Measurements from ENCODE around the gene PPP3R2. TPM values are rescaled to one million over a fixed set of nuclear protein-coding genes. Genes with fewer than 3 reads are reported as not detected.

Gene PPP3R2
- total RNA-seq, 2 donors from 2014 or later = not detected

DNA sequence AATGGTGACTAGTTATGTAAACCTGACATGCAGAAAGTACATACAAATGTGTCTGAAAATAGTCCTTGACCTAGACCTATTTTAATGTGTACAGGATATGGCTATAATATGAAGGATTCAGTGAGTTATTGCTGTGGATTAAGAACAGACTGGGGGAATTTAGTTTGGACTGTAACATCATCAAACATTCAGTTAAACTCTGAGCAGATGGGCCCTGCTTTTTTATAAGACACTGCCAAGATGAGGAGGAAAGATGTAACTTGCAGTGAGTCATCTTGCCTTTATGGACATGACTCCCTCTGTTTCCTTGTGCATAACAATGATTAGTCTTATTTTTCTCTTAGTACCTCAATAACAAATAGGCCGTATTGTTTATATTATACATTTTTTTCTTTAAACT is 12.2 kb downstream of the PPP3R2 start:
- H3K36me3 Mint-ChIP-seq (ENCODE audit: low read depth) = no peaks in the 10 kb centered on the region
- no peak overlapping the region for H3K4me3 Mint-ChIP-seq
- H3K27me3 ChIP-seq (ENCODE audit: control insufficient read depth, insufficient read depth, low read length, poor library complexity, severe bottlenecking) = no peaks in the 10 kb centered on the region
- H3K9me3 ChIP-seq (ENCODE audit: control insufficient read depth, low read length) = no peaks in the 10 kb centered on the region
- no peaks in the 10 kb centered on the region for H3K9me3 Mint-ChIP-seq
- DNase-seq = no peak
- H3K27me3 Mint-ChIP-seq (ENCODE audit: insufficient read depth) = no peaks in the 10 kb centered on the region
- 89% methylated on average over 1 of the region's 1 CpG; no CpG with 5 or more reads in 1 of the 2 experiments for WGBS, 2 experiments (ENCODE audit: insufficient coverage in 1 of 2, insufficient read length in 1 of 2)
- no peak overlapping the region for H3K4me3 ChIP-seq (ENCODE audit: low read length)
- peaks cover 5% of the 10 kb centered on the region for H3K4me1 Mint-ChIP-seq
- TF ChIP-seq, protein P1, sequence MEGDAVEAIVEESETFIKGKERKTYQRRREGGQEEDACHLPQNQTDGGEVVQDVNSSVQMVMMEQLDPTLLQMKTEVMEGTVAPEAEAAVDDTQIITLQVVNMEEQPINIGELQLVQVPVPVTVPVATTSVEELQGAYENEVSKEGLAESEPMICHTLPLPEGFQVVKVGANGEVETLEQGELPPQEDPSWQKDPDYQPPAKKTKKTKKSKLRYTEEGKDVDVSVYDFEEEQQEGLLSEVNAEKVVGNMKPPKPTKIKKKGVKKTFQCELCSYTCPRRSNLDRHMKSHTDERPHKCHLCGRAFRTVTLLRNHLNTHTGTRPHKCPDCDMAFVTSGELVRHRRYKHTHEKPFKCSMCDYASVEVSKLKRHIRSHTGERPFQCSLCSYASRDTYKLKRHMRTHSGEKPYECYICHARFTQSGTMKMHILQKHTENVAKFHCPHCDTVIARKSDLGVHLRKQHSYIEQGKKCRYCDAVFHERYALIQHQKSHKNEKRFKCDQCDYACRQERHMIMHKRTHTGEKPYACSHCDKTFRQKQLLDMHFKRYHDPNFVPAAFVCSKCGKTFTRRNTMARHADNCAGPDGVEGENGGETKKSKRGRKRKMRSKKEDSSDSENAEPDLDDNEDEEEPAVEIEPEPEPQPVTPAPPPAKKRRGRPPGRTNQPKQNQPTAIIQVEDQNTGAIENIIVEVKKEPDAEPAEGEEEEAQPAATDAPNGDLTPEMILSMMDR (conservative IDR thresholded peaks at IDR 0.05) = no peak
- H3K9ac ChIP-seq (ENCODE audit: extremely low read depth, low read length, poor library complexity, severe bottlenecking) = no peak overlapping the region
- no peaks in the 10 kb centered on the region for H3K36me3 ChIP-seq (ENCODE audit: control insufficient read depth, insufficient read depth, low read length)
- no peaks in the 10 kb centered on the region for H3K4me1 ChIP-seq (ENCODE audit: control insufficient read depth, insufficient read depth, low read length)
- no peak overlapping the region for H3K27ac Mint-ChIP-seq
- no peak overlapping the region for H3K27ac ChIP-seq (ENCODE audit: low read depth, low read length)

DNA sequence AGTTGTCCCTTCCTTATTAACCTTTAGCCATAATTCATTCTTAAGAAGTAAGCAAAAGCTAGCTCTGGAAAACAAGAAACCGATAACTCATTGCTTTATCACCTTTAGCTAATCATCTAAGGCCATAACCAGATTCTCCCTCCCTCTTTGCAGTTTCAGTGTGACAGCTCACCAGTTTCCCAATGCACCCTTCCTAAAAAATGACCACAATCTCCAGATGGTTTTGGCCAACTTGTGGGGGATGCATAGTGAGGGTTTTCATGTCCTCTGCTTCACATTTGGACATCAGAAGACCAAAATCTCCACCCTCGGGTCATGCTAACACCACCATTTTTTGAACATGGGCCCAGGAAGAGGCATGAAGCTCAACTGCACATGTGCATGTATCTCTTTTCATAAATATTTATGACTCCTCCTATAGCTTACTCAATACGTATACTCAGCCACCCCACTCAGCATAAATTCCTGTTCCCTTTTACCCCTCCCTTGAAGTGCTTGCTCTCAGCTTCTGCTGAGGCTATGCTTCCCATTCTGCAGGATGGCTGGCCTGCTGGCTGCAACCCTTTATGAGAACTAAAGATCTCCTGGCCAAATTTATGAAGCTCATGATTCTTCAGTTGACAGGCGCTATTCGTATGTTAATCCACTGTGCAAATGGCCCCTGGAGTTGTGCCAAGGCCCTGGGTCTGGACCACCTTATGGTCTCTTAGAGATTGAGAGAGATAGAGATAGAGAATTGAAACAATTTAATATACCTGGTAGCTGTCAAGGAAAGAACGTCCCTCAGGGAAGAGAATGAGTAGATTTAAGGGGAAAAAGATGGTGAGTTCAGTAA is 14.8 kb downstream of the PPP3R2 start:
- Mint-ChIP-seq H3K27me3 (ENCODE audit: insufficient read depth) (no peaks in the 10 kb centered on the region), H3K9me3 (no peaks in the 10 kb centered on the region), H3K4me1 (peaks cover 5% of the 10 kb centered on the region), H3K36me3 (ENCODE audit: low read depth) (no peaks in the 10 kb centered on the region), H3K4me3 (no peak overlapping the region), H3K27ac (no peak overlapping the region)
- Histone ChIP-seq H3K27me3 (ENCODE audit: control insufficient read depth, insufficient read depth, low read length, poor library complexity, severe bottlenecking) (no peaks in the 10 kb centered on the region), H3K9ac (ENCODE audit: extremely low read depth, low read length, poor library complexity, severe bottlenecking) (no peak overlapping the region), H3K36me3 (ENCODE audit: control insufficient read depth, insufficient read depth, low read length) (no peaks in the 10 kb centered on the region), H3K4me1 (ENCODE audit: control insufficient read depth, insufficient read depth, low read length) (no peaks in the 10 kb centered on the region), H3K9me3 (ENCODE audit: control insufficient read depth, low read length) (no peaks in the 10 kb centered on the region), H3K4me3 (ENCODE audit: low read length) (no peak overlapping the region), H3K27ac (ENCODE audit: low read depth, low read length) (no peak overlapping the region)
- TF ChIP-seq, protein P1 (conservative IDR thresholded peaks at IDR 0.05) = no peak
- 89 to 97% methylated on average over 6 of the region's 6 CpGs for WGBS, 2 experiments (ENCODE audit: insufficient coverage in 1 of 2, insufficient read length in 1 of 2)
- DNase-seq = no peak

DNA sequence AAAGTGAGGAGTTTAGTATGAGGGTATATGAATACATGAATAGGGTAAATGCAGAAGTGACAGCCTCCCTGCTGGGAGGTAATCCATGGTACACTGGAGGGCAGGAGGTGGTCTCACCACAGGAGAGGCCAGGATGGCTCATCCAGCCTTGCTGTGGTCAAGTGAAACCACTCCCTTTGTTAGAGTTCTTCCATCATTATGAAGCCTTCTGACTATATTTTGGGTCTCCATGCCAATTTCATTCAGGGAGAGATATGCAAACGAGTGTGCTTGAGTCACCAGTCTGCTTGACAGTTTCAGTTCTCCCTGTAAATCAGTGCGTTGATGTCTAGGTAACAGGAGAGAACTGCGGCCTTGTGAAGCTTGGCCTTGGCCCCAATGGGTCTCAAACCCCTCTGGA is 16.4 kb downstream of the PPP3R2 start:
- no peaks in the 10 kb centered on the region for H3K9me3 Mint-ChIP-seq
- H3K27ac Mint-ChIP-seq = no peak overlapping the region
- H3K4me1 Mint-ChIP-seq = peaks cover 5% of the 10 kb centered on the region
- H3K27me3 ChIP-seq (ENCODE audit: control insufficient read depth, insufficient read depth, low read length, poor library complexity, severe bottlenecking) = no peaks in the 10 kb centered on the region
- H3K27me3 Mint-ChIP-seq (ENCODE audit: insufficient read depth) = peaks cover 3% of the 10 kb centered on the region
- peaks cover 1% of the 10 kb centered on the region for H3K36me3 Mint-ChIP-seq (ENCODE audit: low read depth)
- TF ChIP-seq, protein P1 (conservative IDR thresholded peaks at IDR 0.05) = no peak
- no peaks in the 10 kb centered on the region for H3K4me1 ChIP-seq (ENCODE audit: control insufficient read depth, insufficient read depth, low read length)
- H3K4me3 ChIP-seq (ENCODE audit: low read length) = no peak overlapping the region
- no peaks in the 10 kb centered on the region for H3K9me3 ChIP-seq (ENCODE audit: control insufficient read depth, low read length)
- H3K4me3 Mint-ChIP-seq = no peak overlapping the region
- H3K9ac ChIP-seq (ENCODE audit: extremely low read depth, low read length, poor library complexity, severe bottlenecking) = no peak overlapping the region
- H3K27ac ChIP-seq (ENCODE audit: low read depth, low read length) = no peak overlapping the region
- no peaks in the 10 kb centered on the region for H3K36me3 ChIP-seq (ENCODE audit: control insufficient read depth, insufficient read depth, low read length)
- 79 to 87% methylated on average over 3 of the region's 3 CpGs for WGBS, 2 experiments (ENCODE audit: insufficient coverage in 1 of 2, insufficient read length in 1 of 2)
- no peak for DNase-seq

All from endodermal cell (in vitro differentiated cells).